Left lung (tissue), 10 donors: ENCODE measurements around the gene EBF4. TPM values are rescaled to one million over a fixed set of nuclear protein-coding genes. Genes with fewer than 3 reads are reported as not detected.

ENCODE experiments used
- ATAC-seq: fragments of 200-7000 bp; cut with Tn5 transposase; one replicate; pipeline ENCODE4 v1.9.1; 2020; ENCODE audit warnings: moderate library complexity
- DNase-seq, 4 donors: peaks; one replicate each; pipeline ENCODE4 v3.0.0-alpha.2; 2013 to 2020
- H3K27ac ChIP-seq, 2 donors: fragments of 200-600 bp; sonication (generic) in 1 of 2; one replicate each; pipeline versions ENCODE4 v1.5.0 to v1.8.0; 2020 to 2021
- H3K27me3 ChIP-seq, 2 donors: fragments of 200-600 bp; sonication (generic) in 1 of 2; one replicate each; pipeline versions ENCODE4 v1.5.0 to v1.8.0; 2020 to 2021
- H3K36me3 ChIP-seq, 2 donors: fragments of 200-600 bp; sonication (generic) in 1 of 2; one replicate each; pipeline versions ENCODE4 v1.5.0 to v1.8.0; 2020 to 2021
- H3K4me1 ChIP-seq, 2 donors: fragments of 200-600 bp; one replicate each; pipeline ENCODE4 v1.8.0; 2021
- H3K4me3 ChIP-seq, 2 donors: fragments of 200-600 bp; sonication (generic) in 1 of 2; one replicate each; pipeline versions ENCODE4 v1.5.0 to v1.8.0; 2020 to 2021; ENCODE audit warnings: mild to moderate bottlenecking in 1 of 2
- H3K9me3 ChIP-seq, 2 donors: fragments of 200-600 bp; sonication (generic) in 1 of 2; one replicate each; pipeline versions ENCODE4 v1.5.0 to v1.8.0; 2020 to 2021
- CTCF ChIP-seq, 2 donors: fragments of 200-600 bp; sonication (generic) in 1 of 2; IDR thresholded peaks; one replicate each; pipeline versions ENCODE4 v1.5.0 to v1.8.0; 2021; ENCODE audit warnings: antibody characterized with exemption in 2 of 2
- intact Hi-C, 2 donors: fragments of 100-400 bp; cut with DNase I; formaldehyde crosslinking; loops; one replicate each; pipeline versions ENCODE4 v1.11.2 to v1.14.2; 2022
- polyA plus RNA-seq, 6 donors: library from polyadenylated mRNA; unstranded; fragments of 120-200 nt; gene quantifications; one replicate each; pipeline ENCODE4 v1.2.1, GENCODE V29; 2013; ENCODE audit not compliant: insufficient read length in 6 of 6
- total RNA-seq, 2 donors: library from RNA; stranded (reverse); fragmentation: NEBNext Ultra II Directional; extraction: Animal tissue kit (Norgen Biotek cat#: 25700); gene quantifications; one replicate each; pipeline ENCODE4 v1.2.1, GENCODE V29; 2021
- donor health status: DM: no; HTN: yes; CAD: no.
- donor health status: DM: no; HTN: no; CAD: no.

EBF4 gene
- total and polyA plus RNA-seq, 8 donors = 10.0 to 55.9 (median 40.0) TPM

- no peak for ATAC-seq
- peaks cover 12 to 59% of the 10 kb centered on the region in 2 donors for H3K27me3 ChIP-seq
- no peak overlapping the region for H3K4me3 ChIP-seq
- no peak for TF ChIP-seq CTCF (IDR thresholded peaks at IDR 0.05)
- no peaks in the 10 kb centered on the region for H3K36me3 ChIP-seq
- DNase-seq = peak in 1 of 4 donors; percentile 80
- peaks cover 19 to 30% of the 10 kb centered on the region in 2 donors for H3K4me1 ChIP-seq
- H3K27ac ChIP-seq = no peak overlapping the region
- intact Hi-C loops = no loop called here
- H3K9me3 ChIP-seq = no peaks in the 10 kb centered on the region
Measured at GRCh38 chr20:2749343-2749950, 56.9 kb downstream of the EBF4 start.

GRCh38 chr20:2749951-2750490, 57.4 kb downstream of the EBF4 start:
- DNase-seq (no peak), ATAC-seq (no peak)
- Histone ChIP-seq H3K4me1 (peaks cover 19 to 30% of the 10 kb centered on the region in 2 donors), H3K27ac (no peak overlapping the region), H3K36me3 (no peaks in the 10 kb centered on the region), H3K4me3 (no peak overlapping the region), H3K27me3 (peaks cover 12 to 63% of the 10 kb centered on the region in 2 donors), H3K9me3 (no peaks in the 10 kb centered on the region)
- intact Hi-C loops = loop anchor here in 1 of 2 donors (5.0 kb wide), 1 partner anchor 102 kb away; no protein-coding TSS in a partner anchor
- TF ChIP-seq CTCF (IDR thresholded peaks at IDR 0.05) = no peak

- no peaks in the 10 kb centered on the region for H3K9me3 ChIP-seq
- TF ChIP-seq CTCF (IDR thresholded peaks at IDR 0.05) = no peak
- ATAC-seq (peak; percentile 63), DNase-seq (peak in 2 of 4 donors; percentile 30 to 74)
- no peak overlapping the region for H3K27ac ChIP-seq
- H3K27me3 ChIP-seq = peaks cover 12 to 70% of the 10 kb centered on the region in 2 donors
- no peaks in the 10 kb centered on the region for H3K36me3 ChIP-seq
- H3K4me1 ChIP-seq = peaks cover 19 to 30% of the 10 kb centered on the region in 2 donors
- intact Hi-C loops = loop anchor here in 1 of 2 donors (5.0 kb wide), 1 partner anchor 102 kb away; no protein-coding TSS in a partner anchor
- H3K4me3 ChIP-seq = peak overlapping the region in 1 of 2 donors; percentile 41
Measured at GRCh38 chr20:2750491-2751251, 58.1 kb downstream of the EBF4 start.

- no peaks in the 10 kb centered on the region for H3K36me3 ChIP-seq
- TF ChIP-seq CTCF (IDR thresholded peaks at IDR 0.05) = no peak
- peaks cover 19 to 30% of the 10 kb centered on the region in 2 donors for H3K4me1 ChIP-seq
- no peak overlapping the region for H3K27ac ChIP-seq
- intact Hi-C loops = loop anchor here in 1 of 2 donors (5.0 kb wide), 1 partner anchor 101 kb away; no protein-coding TSS in a partner anchor
- peak overlapping the region; percentile 22 to 41 for H3K4me3 ChIP-seq
- ATAC-seq (peak; percentile 21), DNase-seq (no peak)
- no peaks in the 10 kb centered on the region for H3K9me3 ChIP-seq
- peaks cover 12 to 77% of the 10 kb centered on the region in 2 donors for H3K27me3 ChIP-seq
Measured at GRCh38 chr20:2751347-2751877, 58.8 kb downstream of the EBF4 start.
